ENCODE results near the gene KRT32.

GRCh38 chr17:41437769-41438168 is 29.4 kb downstream of the KRT32 start:
- TF ChIP-seq TSHZ2 (CRISPR knock-in tag; IDR thresholded peaks at IDR 0.05) (no peak), ZNF565 (CRISPR knock-in tag; conservative IDR thresholded peaks at IDR 0.05; ENCODE audit: low read depth) (no peak), ISL1 (CRISPR knock-in tag; IDR thresholded peaks at IDR 0.05) (no peak), RARB (CRISPR knock-in tag; IDR thresholded peaks at IDR 0.05) (no peak), ZFP30 (CRISPR knock-in tag; IDR thresholded peaks at IDR 0.05) (no peak), SNAI2 (CRISPR knock-in tag; IDR thresholded peaks at IDR 0.05) (no peak), ZNF8 (CRISPR knock-in tag; IDR thresholded peaks at IDR 0.05) (no peak), PATZ1 (CRISPR knock-in tag; IDR thresholded peaks at IDR 0.05; ENCODE audit: borderline replicate concordance) (no peak), CSDC2 (CRISPR knock-in tag; IDR thresholded peaks at IDR 0.05) (no peak)

Measured in SK-N-SH treated with all-trans-retinoic acid at 6 μM for 48 hours (cell line).